ENCODE results near the gene NAALADL2. TPM values are rescaled to one million over a fixed set of nuclear protein-coding genes. Genes with fewer than 3 reads are reported as not detected.

The NAALADL2 gene
- total and polyA plus RNA-seq, 2 of the 13 experiments (the other 11 are each of a cell fraction or from before 2014, with no cell fraction given), result 0.08 TPM; not detected in 1

DNA sequence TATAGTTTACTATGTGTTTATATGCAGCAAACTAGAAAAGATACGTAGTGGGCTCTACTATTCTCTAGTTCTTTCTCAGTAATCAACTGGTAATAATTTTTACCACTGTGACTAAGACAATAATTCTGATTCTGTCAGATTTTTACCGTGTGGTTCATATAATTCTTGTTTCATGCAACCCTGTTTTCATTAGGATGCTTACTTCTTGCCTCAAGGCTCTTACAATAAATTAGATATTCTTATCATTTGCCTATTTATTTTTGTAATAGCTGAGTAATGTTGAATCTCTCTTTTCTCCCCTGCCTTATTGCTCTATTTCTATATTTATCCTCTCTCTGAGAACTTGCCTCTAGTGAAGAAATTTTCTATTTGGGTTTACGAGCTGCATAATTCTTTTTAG is 524.7 kb downstream of the NAALADL2 start:
- DNase-seq (ENCODE audit: low spot score) (no peak), ATAC-seq (no peak), FAIRE-seq (no peak)
- Histone ChIP-seq H4K20me1 (ENCODE audit: insufficient read depth, low read length) (no peaks in the 10 kb centered on the region), H3K27me3 (ENCODE audit: control insufficient read depth in 1 of 2, insufficient read depth in 2 of 2, low read length in 2 of 2) (no peaks in the 10 kb centered on the region), H3K9me3 (ENCODE audit: low read length) (no peaks in the 10 kb centered on the region), H3K36me3 (replicated peaks in 1 of 2; ENCODE audit: control insufficient read depth in 1 of 2, insufficient read depth in 2 of 2, low read length in 2 of 2) (no peaks in the 10 kb centered on the region), H3K27ac (ENCODE audit: extremely low read length, insufficient read depth, low read length) (no peak overlapping the region), H3K4me1 (ENCODE audit: insufficient read depth, low read length) (no peaks in the 10 kb centered on the region), H3K9ac (ENCODE audit: insufficient read depth, low read depth, low read length) (no peak overlapping the region), H2AFZ (ENCODE audit: low read length) (no peak overlapping the region), H3K4me3 (replicated peaks in 1 of 3; ENCODE audit: insufficient read depth in 1 of 3, low read depth in 2 of 3, low read length in 3 of 3) (no peak overlapping the region), H3K79me2 (ENCODE audit: insufficient read depth, low read length) (no peaks in the 10 kb centered on the region), H3K4me2 (ENCODE audit: low read depth, low read length) (no peak overlapping the region)
- in situ Hi-C loops (cut with HindIII; ENCODE audit: extremely low pct_ligation_motif_present, low pct_unique_long_range_greater_than_20kb), result no loop called here
- POLR2A ChIA-PET, result no interaction called here
- 7% methylated on average over 3 of the region's 3 CpGs for WGBS (ENCODE audit: low lambda C conversion rate)
- intact Hi-C loops (cut with micrococcal nuclease; ENCODE audit: unreplicated experiment), result no loop called here
- no TSS peak for BruUV-seq (replicated peaks)
- CTCF ChIA-PET (ENCODE audit: low intra/inter-chr PET ratio, low total read pairs), result no interaction called here
- TF ChIP-seq ZSCAN31 (CRISPR knock-in tag; IDR thresholded peaks at IDR 0.05; ENCODE audit: low read depth) (no peak), BRD4 (CRISPR knock-in tag; IDR thresholded peaks at IDR 0.05) (no peak), BCLAF1 (IDR thresholded peaks at IDR 0.05) (no peak), ZNF773 (CRISPR knock-in tag; IDR thresholded peaks at IDR 0.05; ENCODE audit: borderline replicate concordance) (no peak), ZNF275 (CRISPR knock-in tag; IDR thresholded peaks at IDR 0.05; ENCODE audit: borderline replicate concordance) (no peak), RBFOX2 (IDR thresholded peaks at IDR 0.05; ENCODE audit: low read depth, low read length) (no peak)
- TF ChIP-seq, protein P1, sequence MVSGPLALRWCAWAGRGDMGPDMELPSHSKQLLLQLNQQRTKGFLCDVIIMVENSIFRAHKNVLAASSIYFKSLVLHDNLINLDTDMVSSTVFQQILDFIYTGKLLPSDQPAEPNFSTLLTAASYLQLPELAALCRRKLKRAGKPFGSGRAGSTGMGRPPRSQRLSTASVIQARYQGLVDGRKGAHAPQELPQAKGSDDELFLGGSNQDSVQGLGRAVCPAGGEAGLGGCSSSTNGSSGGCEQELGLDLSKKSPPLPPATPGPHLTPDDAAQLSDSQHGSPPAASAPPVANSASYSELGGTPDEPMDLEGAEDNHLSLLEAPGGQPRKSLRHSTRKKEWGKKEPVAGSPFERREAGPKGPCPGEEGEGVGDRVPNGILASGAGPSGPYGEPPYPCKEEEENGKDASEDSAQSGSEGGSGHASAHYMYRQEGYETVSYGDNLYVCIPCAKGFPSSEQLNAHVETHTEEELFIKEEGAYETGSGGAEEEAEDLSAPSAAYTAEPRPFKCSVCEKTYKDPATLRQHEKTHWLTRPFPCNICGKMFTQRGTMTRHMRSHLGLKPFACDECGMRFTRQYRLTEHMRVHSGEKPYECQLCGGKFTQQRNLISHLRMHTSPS (CRISPR knock-in tag; IDR thresholded peaks at IDR 0.05; ENCODE audit: low read depth), result no peak
- TF ChIP-seq, protein P2, sequence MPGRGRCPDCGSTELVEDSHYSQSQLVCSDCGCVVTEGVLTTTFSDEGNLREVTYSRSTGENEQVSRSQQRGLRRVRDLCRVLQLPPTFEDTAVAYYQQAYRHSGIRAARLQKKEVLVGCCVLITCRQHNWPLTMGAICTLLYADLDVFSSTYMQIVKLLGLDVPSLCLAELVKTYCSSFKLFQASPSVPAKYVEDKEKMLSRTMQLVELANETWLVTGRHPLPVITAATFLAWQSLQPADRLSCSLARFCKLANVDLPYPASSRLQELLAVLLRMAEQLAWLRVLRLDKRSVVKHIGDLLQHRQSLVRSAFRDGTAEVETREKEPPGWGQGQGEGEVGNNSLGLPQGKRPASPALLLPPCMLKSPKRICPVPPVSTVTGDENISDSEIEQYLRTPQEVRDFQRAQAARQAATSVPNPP (CRISPR knock-in tag; IDR thresholded peaks at IDR 0.05), result no peak
- TF ChIP-seq, protein P3, sequence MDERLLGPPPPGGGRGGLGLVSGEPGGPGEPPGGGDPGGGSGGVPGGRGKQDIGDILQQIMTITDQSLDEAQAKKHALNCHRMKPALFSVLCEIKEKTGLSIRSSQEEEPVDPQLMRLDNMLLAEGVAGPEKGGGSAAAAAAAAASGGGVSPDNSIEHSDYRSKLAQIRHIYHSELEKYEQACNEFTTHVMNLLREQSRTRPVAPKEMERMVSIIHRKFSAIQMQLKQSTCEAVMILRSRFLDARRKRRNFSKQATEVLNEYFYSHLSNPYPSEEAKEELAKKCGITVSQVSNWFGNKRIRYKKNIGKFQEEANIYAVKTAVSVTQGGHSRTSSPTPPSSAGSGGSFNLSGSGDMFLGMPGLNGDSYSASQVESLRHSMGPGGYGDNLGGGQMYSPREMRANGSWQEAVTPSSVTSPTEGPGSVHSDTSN (CRISPR knock-in tag; IDR thresholded peaks at IDR 0.05), result no peak
- TF ChIP-seq, protein P4, sequence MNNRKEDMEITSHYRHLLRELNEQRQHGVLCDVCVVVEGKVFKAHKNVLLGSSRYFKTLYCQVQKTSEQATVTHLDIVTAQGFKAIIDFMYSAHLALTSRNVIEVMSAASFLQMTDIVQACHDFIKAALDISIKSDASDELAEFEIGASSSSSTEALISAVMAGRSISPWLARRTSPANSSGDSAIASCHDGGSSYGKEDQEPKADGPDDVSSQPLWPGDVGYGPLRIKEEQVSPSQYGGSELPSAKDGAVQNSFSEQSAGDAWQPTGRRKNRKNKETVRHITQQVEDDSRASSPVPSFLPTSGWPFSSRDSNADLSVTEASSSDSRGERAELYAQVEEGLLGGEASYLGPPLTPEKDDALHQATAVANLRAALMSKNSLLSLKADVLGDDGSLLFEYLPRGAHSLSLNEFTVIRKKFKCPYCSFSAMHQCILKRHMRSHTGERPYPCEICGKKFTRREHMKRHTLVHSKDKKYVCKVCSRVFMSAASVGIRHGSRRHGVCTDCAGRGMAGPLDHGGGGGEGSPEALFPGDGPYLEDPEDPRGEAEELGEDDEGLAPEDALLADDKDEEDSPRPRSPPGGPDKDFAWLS (CRISPR knock-in tag; IDR thresholded peaks at IDR 0.05; ENCODE audit: borderline replicate concordance), result no peak
